GM10266 (cell line): ENCODE data around the gene DGKB.

ENCODE experiments used
- DNase-seq: peaks from one replicate; pipeline ENCODE4 v3.0.0; 2012; ENCODE audit errors: extremely low spot score
- TF ChIP-seq, protein P1 (sequence below): IDR thresholded peaks from 2 replicates; pipeline ENCODE4 v1.5.1; 2012; ENCODE audit warnings: mild to moderate bottlenecking, low read depth; ENCODE audit not compliant: control insufficient read depth, insufficient read depth; ENCODE audit errors: missing control alignments

The DGKB gene

DNA sequence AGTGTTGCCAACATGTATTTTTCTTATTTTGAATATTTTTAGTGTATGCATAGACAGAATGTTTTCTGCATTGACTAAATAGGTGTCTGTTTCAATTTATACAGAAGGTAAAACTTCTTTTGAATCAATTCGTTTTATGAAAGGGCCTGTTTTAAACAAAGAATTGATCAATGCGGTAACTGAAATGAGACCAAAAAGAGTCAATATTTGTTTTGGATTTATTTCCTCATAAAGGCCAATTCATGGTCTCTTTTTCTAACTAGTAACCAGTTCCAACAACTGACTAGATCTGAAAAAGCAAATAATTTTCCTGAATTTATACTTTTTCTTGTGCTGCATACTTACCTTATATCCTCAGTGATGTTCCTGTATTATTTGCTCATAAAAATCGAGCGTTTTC, 320.5 kb downstream of the DGKB start:
- TF ChIP-seq, protein P1, sequence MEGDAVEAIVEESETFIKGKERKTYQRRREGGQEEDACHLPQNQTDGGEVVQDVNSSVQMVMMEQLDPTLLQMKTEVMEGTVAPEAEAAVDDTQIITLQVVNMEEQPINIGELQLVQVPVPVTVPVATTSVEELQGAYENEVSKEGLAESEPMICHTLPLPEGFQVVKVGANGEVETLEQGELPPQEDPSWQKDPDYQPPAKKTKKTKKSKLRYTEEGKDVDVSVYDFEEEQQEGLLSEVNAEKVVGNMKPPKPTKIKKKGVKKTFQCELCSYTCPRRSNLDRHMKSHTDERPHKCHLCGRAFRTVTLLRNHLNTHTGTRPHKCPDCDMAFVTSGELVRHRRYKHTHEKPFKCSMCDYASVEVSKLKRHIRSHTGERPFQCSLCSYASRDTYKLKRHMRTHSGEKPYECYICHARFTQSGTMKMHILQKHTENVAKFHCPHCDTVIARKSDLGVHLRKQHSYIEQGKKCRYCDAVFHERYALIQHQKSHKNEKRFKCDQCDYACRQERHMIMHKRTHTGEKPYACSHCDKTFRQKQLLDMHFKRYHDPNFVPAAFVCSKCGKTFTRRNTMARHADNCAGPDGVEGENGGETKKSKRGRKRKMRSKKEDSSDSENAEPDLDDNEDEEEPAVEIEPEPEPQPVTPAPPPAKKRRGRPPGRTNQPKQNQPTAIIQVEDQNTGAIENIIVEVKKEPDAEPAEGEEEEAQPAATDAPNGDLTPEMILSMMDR: no peak

DNA sequence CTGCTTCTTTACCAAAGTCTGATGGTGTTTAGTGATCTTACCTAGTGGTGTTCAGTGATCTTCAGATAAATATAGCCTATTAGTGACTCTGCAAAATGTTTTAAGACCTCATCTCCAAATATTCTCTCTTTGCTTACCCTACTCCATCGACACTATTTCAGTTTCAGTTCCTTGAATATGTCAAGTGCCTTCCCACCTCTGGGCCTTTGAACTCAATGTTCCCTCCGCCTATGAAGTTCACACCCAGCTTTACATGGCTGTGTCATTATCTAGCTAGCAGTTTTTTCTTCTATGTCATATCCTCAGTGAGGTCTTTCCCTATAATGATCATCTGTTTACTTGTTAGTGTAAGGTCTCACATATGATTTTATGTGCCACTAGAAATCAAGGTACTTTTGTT, 322.6 kb downstream of the DGKB start:
- TF ChIP-seq, protein P1: no peak
- DNase-seq: no peak

More for the DNA sequence above, 320.5 kb downstream of the DGKB start:
- no peak for DNase-seq

DNA sequence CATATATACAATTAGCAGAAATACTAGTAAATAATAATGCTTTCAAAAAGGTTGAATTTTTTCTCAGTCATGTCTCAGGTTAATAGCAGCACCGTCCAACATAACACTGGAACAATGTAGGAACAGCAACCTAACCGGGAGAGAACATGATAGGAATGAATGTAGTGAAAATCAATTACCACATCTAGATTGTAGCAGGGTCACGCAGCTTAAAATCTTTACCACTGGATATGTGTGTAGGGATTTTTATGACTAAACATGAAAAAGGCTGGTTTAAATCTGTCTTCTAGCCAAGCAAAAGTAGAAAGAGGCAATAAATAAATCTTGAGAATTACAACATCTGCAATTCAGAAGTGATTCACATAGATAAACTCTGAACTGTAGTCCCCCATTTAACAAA, 326.0 kb downstream of the DGKB start:
- no peak for DNase-seq
- TF ChIP-seq, protein P1: no peak

DNA sequence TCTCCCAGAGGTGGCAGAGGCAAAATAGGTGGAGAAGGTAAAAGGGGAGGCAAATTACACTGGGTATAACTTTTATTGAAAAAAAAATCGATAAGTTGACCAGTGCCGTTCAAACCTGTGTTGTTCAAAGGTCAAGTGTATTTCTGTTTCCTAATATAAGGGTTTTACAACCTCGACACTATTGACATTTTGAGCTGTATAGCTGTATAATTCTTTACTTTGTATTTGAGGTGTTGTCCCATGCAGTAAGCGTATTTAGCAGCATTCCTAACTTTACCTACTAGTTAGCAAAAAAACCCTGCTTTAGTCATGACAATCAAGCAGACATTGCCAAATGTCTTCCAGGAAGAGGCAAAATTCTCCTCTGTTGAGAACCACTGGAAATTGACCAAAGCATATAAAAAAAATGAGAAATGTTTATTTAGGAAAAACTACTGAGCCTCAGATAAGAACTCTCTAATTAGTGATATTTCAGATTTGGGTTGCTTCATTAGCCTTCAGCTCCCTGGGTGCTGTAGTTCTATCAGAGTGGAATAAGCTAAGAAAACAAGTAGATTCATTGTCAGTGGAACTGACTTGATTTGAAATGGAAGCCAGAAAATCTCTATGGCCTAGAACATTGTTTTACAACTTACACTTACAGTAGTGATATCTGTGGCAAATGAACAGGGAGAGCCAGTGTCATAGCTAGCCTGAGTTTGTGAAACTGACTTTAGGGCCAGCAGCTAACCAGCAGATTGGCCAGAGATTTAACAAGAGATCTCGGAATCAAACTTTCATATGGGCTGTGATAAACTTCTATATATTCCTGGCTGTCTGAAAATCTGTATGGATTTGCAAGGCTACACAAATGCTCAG, 331.6 kb downstream of the DGKB start:
- TF ChIP-seq, protein P1: no peak
- no peak for DNase-seq

DNA sequence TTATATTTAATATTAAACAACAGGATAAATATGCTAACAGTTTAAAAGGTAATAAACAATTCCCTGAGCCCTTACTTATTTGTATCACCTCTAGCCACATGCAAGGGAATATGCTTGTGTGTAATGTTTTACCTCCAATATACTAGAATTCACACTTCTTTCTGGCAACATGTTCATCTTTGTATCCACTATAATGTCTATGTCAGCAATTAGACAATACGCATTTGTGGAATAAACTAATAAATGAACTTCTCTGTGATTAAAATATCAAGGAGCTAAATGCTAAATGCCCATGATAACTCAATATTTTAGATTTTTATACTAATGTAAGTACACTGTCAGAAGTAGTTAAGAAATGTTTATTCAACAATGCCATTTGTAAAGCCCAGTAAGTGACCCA, 350.5 kb downstream of the DGKB start:
- TF ChIP-seq, protein P1: no peak
- DNase-seq: no peak

DNA sequence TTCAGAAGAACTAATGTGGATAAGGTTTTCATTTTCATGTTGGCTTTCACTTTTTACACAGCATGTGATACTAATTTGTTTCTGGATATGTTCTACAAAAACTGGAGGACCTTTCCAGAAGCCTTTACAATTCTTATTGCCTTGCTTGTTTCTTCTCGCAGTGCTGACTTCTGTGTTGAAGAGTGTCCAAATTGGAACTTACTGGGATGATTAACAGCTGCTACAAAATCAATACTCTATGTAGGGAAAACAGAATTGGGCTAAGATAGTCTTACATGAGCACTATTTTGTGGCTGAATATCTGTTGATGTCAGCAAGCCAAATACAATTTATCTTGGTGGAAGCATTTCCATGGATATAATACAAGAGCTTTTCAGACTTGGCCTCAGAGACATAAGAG, 351.2 kb downstream of the DGKB start:
- TF ChIP-seq, protein P1: no peak
- DNase-seq: no peak

DNA sequence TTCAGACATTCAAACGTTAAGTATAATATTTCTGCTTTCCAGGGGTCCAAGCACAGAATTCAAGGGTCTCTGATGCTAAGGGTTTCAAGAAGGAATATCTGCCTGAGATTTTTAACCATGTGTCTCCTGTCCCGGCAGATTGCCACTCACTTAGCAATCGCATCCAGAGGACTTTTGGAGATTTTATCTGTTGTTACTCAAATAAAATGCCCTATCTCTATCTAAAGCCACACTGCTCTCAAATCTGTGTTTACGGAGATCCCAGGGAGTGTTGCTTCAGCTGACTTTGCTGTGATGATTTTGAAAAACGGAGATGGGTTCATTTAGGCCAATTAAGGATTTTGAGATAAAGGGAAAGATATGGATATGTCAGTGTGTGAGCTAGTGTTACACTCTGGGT, 359.9 kb downstream of the DGKB start:
- TF ChIP-seq, protein P1: no peak
- DNase-seq: no peak
